ENCODE data around the gene RASA3.

DNA sequence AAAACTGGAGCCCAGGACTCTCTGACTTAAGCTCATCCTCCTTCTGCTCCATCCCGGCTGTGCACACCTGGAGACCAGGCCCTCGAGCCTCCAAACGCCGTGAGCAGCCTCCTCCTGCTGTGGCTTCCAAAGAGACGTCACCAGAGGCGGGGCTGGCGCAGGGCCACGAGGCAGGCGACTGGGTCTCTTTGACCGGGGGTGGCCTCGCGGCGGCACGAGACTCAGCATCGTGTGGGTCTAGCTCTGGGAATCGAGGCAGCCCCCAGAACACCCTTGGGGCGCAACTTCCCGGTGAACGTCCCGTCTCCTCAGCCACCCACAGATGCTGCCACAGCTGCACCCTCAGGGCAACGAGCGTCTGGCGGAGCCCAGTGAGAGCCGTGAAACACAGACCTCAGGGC, 22.8 kb downstream of the RASA3 start:
- TF ChIP-seq ZNF274 (IDR thresholded peaks at IDR 0.05; ENCODE audit: low read depth, low read length) (no peak), YY1 (IDR thresholded peaks at IDR 0.05; ENCODE audit: insufficient read depth, insufficient read length) (no peak), SUZ12 (IDR thresholded peaks at IDR 0.05; ENCODE audit: extremely low read depth, insufficient read depth, insufficient read length) (no peak)

All from NT2/D1 (cell line).